Activated CD8-positive, alpha-beta memory T cell treated with anti-CD3 and anti-CD28 coated beads, Interleukin-2, amount 50 U/mL, for 24 hours (primary cell): ENCODE measurements around the gene CSH1.
"Not testable (repeated sequence)": the region's sequence is repeated elsewhere in the genome, so short reads cannot be mapped to it uniquely, and the experiment has no call there.

Experiments used
- DNase-seq: peaks from one replicate; pipeline ENCODE4 v3.0.0-alpha.2; 2020; ENCODE audit errors: extremely low read depth

The CSH1 gene

DNA sequence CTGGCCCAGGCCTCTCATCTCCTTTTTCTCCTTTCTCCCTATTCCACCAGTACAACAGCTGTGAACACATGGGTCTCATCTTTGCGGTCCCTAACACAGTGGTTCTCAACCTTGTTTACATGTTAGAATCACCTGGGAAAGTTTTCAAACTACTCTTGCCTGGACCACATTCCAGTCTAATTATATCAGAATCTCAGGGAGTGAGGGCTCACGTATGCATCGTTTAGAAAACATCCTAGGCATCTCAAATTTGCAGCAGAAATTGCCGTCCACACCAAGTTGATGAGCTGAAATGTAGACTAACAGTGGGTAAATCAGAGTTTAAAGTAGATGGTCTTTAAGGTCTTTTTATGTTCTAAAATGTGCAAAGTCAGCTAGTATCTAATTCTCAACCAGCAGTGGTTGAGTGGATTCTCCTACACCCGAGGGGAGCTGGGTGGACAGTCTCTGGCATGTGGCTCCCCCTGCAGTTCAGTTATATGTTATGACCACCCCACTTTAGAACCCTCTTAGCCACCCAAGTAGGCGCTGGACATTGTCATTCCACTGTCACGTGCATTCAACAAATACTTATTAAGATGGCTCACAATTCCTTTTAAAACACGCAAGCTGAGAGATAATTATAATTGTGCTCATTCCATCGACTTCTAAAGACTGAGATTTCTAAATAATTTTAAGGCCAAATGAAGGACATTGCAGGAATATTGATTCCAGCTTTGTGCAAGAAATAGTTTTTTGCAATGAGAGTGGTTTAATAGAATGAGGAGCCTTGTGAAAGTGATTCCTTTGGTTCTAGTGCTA, 26.7 kb downstream of the CSH1 start:
- not testable (repeated sequence) for DNase-seq

DNA sequence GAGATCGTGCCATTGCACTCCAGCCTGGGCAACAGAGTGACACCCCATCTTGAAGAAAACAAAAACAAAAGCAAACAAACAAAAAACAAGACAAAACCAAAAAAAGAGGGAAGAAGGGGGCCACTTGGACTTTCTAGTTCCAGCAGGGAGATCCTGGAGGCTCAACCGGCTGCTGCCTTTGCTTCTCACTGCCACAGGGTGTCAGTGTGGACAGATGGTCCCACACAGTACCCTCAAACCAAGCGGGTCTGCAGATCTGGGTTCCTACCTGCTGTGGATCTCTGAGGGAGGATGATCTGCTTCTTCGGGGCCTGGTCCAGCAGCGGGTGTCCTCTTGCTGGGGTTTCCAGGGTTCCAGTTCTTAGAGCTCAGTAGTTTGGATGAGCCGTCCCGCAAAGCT, 29.7 kb downstream of the CSH1 start:
- DNase-seq = not testable (repeated sequence)

DNA sequence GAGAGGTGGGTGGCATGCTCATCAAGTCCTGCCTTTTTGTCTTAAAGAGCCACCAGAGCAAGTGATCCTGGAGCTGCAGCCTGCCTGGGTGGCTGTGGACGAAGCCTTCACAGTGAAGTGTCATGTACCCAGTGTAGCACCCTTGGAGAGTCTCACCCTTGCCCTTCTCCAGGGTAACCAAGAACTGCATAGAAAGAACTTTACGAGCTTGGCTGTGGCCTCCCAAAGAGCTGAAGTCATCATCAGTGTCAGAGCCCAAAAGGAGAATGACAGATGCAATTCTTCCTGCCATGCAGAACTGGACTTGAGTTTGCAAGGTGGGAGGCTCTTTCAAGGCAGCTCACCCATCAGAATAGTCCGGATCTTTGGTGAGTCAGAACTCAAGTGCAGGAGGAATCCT, 37.1 kb downstream of the CSH1 start:
- no peak for DNase-seq

DNA sequence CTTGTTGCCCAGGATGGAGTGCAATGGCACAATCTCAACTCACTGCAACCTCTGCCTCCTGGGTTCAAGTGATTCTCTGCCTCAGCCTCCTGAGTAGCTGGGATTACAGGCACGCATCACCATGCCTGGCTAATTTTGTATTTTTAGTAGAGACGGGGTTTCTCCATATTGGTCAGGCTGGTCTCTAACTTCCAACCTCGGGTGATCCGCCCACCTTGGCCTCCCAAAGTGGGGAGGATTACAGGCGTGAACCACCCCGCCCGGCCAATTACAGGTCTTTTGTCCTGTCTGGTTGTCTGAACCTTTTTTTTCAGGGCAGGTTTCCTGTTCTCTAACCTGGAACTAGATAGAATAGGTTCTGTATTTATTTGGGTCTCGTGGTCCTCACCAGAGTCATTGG, 39.9 kb downstream of the CSH1 start:
- DNase-seq = not testable (repeated sequence)

DNA sequence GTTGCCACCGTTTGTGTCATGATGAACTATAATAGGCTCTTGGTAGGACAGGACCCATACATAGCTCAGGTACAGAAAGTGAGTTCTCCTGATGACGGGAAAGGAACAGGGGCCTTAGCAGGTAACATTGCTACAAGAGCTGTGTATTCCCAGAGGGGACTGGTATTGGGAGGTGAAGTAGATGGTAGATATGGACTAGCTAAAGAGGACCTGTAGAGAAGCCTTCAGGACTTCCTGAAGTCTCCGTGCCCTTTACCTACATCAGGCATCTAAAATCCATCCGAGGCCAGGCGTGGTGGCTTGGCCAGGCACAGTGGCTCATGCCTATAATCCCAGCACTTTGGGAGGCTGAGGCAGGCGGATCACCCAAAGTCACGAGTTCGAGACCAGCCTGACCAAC, 41.2 kb downstream of the CSH1 start:
- no peak for DNase-seq

DNA sequence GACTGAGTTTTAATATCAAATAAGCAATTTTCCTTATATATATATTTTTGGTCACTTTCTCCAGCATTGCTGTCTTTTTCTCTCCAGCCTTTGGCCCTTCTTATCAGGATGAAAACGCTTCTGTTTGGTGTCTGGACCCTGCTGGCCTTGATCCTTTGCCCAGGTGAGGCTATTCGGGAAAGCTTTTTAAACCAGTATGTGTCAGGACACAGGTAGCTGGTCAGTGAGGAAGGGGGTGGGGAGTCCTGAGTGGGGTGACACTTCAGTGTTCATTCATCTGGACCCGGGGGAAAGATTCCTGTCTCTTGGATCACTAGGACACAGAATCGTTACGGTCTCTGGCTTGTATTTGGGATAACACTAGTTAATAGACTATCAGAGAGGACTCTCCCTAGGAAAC, 41.7 kb downstream of the CSH1 start:
- DNase-seq = no peak

DNA sequence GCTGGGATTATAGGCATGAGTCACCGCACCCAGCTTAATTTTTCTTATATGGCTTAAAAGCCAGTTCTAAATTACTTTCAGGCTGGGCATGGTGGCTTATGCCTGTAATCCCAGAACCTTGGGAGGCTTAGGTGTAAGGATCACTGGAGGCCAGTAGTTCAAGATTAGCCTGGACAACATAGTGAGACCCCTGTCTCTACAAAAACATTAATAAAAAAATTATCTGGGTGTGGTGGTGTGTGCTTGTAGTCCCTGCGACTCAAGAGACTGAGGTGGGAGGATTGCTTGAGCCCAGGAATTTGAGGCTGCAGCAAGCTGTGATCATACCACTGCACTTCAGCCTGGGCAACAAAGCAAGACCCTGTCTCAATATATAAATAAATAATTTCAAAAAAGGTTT, 43.1 kb downstream of the CSH1 start:
- DNase-seq = no peak

DNA sequence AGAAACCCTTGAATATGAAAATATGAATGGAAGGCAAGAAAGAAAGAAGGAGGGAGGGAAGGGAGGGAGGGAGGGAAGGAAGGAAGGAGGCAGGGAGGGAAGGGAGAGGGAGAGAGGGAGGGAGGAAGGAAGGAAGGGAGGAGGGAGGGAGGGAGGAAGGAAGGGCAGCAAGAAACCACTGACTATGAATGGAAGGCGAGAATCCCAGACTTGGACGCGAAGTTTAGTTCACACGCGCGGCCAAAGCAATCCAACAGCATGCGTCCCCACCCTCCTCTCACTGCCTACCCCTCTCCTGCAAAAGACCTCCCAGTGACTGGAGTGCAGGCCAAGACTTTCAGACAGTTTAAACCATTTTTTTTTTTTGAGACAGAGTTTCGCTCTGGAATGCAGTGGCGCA, 46.0 kb downstream of the CSH1 start:
- no peak for DNase-seq

DNA sequence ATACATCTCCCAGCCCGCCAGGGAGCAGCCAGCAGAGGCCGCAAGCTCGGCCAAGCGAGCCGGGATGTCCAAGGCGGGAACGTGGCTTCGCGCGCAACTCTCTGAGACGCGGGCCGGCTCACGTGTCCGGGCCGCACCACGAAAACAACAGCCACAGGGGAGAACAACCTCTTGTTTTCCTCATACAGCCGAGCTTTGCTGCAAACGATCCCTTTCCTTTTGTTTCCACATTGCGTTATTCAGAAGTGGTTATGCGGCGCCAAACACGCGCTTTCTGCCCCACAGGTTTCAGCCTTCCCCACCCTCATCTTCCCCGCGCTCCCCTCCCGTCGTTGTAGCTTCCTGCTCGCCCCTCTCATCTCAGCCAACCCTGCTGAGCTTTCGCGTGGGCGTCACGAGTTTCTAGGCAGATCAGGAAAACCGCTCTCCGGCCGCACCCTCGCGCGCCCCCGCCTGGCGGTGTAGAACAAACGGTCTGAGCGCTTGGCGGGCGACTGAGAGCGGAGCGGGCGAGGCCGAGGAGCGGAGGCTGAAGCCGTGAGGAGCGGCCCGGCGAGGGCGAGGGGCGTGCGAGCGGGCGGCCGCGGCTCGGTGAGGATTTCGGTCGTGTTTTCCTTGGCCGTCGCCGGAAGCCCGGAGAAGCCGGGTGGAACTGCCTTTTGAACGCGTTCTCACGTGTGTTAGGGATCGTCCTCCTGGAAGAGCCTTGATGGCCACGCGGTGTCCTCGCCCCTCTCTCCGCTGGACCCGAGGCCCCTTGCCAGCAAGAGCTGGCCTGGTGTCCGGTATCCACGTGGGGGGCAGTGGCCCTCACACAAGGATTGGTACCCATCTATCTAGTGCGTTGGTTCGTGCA, 47.3 kb downstream of the CSH1 start:
- DNase-seq = peak; percentile 89

DNA sequence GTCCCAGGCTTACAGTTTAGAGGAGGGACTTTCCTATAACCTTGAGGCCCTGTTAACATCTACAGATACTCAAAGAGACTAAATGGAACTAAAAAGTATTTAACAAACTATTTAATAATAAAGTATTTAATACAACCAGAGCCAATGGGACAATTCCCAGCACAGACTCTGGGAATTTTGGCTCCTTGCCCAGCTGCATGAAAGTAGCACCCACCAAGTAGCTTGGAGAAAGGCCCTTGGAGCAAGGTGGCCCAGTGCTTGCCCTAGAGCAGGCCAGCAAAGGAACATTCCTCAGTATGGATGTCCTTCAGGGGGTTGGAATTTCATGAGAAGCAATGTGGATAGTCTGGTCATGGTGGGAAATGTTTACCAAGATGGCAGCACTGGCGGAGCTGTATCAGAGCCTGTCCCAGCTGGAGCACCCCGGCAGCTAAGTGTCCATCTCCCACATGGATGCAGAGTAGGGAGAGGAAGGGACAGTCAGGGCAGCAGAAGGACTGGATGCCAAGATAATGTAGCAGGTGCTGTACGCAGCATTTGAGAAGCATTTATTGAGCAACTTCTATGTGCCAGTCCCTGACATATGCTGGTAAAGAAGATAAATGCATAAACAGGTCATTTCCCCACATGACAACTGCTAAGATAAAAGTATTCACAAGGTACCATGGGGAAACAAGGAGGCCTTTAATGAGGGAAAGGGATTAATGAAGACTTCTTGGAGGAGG, 48.7 kb downstream of the CSH1 start:
- no peak for DNase-seq

DNA sequence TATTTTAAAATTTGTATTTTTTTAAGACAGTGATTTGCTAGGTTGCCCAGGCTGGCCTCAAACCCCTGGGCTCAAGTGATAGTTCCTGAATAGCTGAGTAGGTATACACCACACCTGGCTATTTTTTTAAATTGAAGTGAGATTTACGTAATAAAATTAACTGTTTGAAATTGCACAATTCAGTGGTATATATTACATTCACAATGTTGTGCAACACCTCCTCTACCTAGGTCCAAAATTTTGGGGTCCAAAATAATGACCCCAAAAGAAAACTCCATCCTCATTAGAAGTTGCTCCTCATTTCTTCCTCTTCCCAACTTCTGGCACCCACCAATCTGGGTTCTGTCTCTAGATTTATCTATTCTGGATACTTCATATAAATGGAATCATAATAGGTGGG, 50.9 kb downstream of the CSH1 start:
- DNase-seq = no peak
